Esophagus muscularis mucosa (tissue), 3 donors: ENCODE data around the gene MYD88.

Source experiments
- CTCF ChIP-seq, 3 experiments: fragments of 200-600 bp in 2 of 3; fragments of 450-650 bp in 1 of 3; sonication (generic) in 2 of 3; IDR thresholded peaks; one replicate each; pipeline ENCODE4 v1.5.1; 2017 to 2019; ENCODE audit warnings: antibody characterized with exemption in 3 of 3, mild to moderate bottlenecking in 2 of 3, moderate library complexity in 1 of 3
- POLR2A ChIP-seq: fragments of 450-650 bp; IDR thresholded peaks from one replicate; pipeline ENCODE4 v1.6.1; 2017; ENCODE audit warnings: antibody characterized with exemption, moderate library complexity, mild to moderate bottlenecking, low read depth
- POLR2AphosphoS5 ChIP-seq, 2 donors: sonication (generic); formaldehyde crosslinking; IDR thresholded peaks; one replicate each; pipeline ENCODE4 v1.6.1; 2017; ENCODE audit warnings: antibody characterized with exemption in 2 of 2

GRCh38 chr3:38140326-38141172 lies 2.1 kb downstream of the MYD88 start:
- no peak for TF ChIP-seq CTCF (IDR thresholded peaks at IDR 0.05)
- no peak for TF ChIP-seq POLR2A
- no peak for TF ChIP-seq POLR2AphosphoS5 (IDR thresholded peaks at IDR 0.05)
